Small intestine (tissue), 7 donors: Measurements from ENCODE around the gene OTOA. TPM values are rescaled to one million over a fixed set of nuclear protein-coding genes. Genes with fewer than 3 reads are reported as not detected.

ENCODE experiments used
- DNase-seq, 2 donors: peaks; one replicate each; pipeline versions ENCODE4 v3.0.0 to v3.0.0-alpha.2; 2013
- FAIRE-seq: peaks from 2 replicates; lab custom pipeline; 2012; peaks lifted over from hg19 to GRCh38; lab: Jason Lieb, UNC
- H3K27ac ChIP-seq, 3 donors: one replicate each; pipeline ENCODE4 v1.5.1; 2013; ENCODE audit warnings: low read length in 2 of 3, mild to moderate bottlenecking in 2 of 3, control low read depth in 1 of 3, inconsistent platforms in 1 of 3, low read depth in 1 of 3, moderate library complexity in 1 of 3
- H3K27me3 ChIP-seq, 3 donors: one replicate each; pipeline ENCODE4 v1.6.1; 2013; ENCODE audit warnings: low read length in 3 of 3, inconsistent platforms in 1 of 3; ENCODE audit not compliant: control insufficient read depth in 3 of 3, insufficient read depth in 3 of 3
- H3K36me3 ChIP-seq, 3 donors: one replicate each; pipeline ENCODE4 v1.6.1; 2013; ENCODE audit warnings: low read length in 3 of 3, inconsistent platforms in 1 of 3, low read depth in 1 of 3, mild to moderate bottlenecking in 1 of 3, moderate library complexity in 1 of 3; ENCODE audit not compliant: control insufficient read depth in 3 of 3, insufficient read depth in 2 of 3
- H3K4me1 ChIP-seq, 3 donors: one replicate each; pipeline ENCODE4 v1.6.1; 2013; ENCODE audit warnings: low read length in 2 of 3, inconsistent platforms in 1 of 3, low read depth in 1 of 3, mild to moderate bottlenecking in 1 of 3, moderate library complexity in 1 of 3; ENCODE audit not compliant: control insufficient read depth in 3 of 3, insufficient read depth in 2 of 3
- H3K4me3 ChIP-seq, 3 donors: one replicate each; pipeline ENCODE4 v1.5.1; 2013; ENCODE audit warnings: low read length in 3 of 3, control low read depth in 1 of 3, inconsistent platforms in 1 of 3, low read depth in 1 of 3, mild to moderate bottlenecking in 1 of 3, moderate library complexity in 1 of 3
- H3K9me3 ChIP-seq, 2 donors: one replicate each; pipeline ENCODE4 v1.6.1; 2013; ENCODE audit warnings: low read depth in 1 of 2, low read length in 1 of 2; ENCODE audit not compliant: control insufficient read depth in 2 of 2, insufficient read depth in 1 of 2
- WGBS, 3 donors: extraction: QIAGEN DNeasy Blood & Tissue Kit; methylation state at CpG; one replicate each; pipeline ENCODE4 v1.1.7; 2013; 5-methylcytosine and 5-hydroxymethylcytosine counted together
- polyA plus RNA-seq, 4 donors: library from polyadenylated mRNA; stranded (reverse) in 3 of 4; unstranded in 1 of 4; fragments of 200-250 nt in 3 of 4; fragments of 120-200 nt in 1 of 4; gene quantifications; one replicate each; pipeline versions ENCODE4 v1.2.1 to v1.2.3, GENCODE V29; 2013
- donor health status: healthy with polysubstance abuse.
- donor health status: control.
- donor health status: control.
- donor health status: Bipolar disorder and iron deficiency.
- donor health status: healthy.

Gene OTOA
- polyA plus RNA-seq, 4 donors, result 0.03 to 0.27 (median 0.09) TPM; not detected in 1

DNA sequence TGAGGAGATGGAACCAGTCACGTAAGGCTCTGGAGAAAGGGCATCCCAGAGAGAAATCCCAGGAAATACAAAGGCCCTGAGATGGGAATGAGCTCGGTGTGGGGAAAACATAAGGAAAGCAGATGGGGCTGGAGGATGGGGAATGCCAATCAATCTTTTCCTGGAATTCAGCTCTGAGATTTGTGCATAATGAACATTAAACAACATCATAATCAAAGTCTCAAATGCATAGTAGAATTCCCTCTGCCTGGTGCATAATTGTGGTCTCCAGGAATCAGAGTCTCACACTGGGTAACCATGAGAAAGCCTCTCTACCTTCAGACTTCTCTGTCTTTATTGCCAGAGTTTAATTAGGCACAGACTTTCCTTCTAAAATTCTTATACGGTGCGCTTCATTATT is 30.8 kb downstream of the OTOA start:
- Histone ChIP-seq H3K27ac (no peak overlapping the region), H3K9me3 (no peaks in the 10 kb centered on the region), H3K27me3 (no peaks in the 10 kb centered on the region), H3K36me3 (no peaks in the 10 kb centered on the region), H3K4me1 (no peaks in the 10 kb centered on the region), H3K4me3 (no peak overlapping the region)
- DNase-seq, result no peak
- FAIRE-seq, result no peak
- WGBS, 3 donors, result 86 to 97% (median 91%) methylated on average over 4 of the region's 4 CpGs

DNA sequence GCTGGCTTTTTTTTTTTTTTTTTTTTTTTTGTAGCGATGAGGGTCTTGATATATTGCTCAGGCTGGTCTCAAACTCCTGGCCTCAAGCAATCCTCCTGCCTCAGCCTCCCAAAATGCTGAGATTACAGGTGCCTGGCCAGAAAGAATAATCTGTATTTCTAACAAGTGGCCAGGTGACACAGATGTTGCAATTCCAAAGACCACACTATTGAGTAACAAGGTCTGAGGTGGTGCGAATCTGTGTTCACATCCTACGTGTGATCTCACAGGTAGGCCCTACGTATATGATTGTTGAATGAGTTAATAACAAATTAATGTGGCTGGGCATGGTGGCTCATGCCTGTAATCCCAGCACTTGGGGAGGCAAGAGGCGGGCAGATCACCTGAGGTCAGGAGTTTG is 33.3 kb downstream of the OTOA start:
- no peak overlapping the region for H3K27ac ChIP-seq
- H3K27me3 ChIP-seq, result no peaks in the 10 kb centered on the region
- DNase-seq (no peak), FAIRE-seq (no peak)
- H3K4me1 ChIP-seq, result no peaks in the 10 kb centered on the region
- WGBS, 3 donors, result 88 to 91% (median 89%) methylated on average over 5 of the region's 5 CpGs
- H3K36me3 ChIP-seq, result no peaks in the 10 kb centered on the region
- H3K4me3 ChIP-seq, result no peak overlapping the region
- H3K9me3 ChIP-seq, result peaks cover 0 to 5% of the 10 kb centered on the region in 2 donors

DNA sequence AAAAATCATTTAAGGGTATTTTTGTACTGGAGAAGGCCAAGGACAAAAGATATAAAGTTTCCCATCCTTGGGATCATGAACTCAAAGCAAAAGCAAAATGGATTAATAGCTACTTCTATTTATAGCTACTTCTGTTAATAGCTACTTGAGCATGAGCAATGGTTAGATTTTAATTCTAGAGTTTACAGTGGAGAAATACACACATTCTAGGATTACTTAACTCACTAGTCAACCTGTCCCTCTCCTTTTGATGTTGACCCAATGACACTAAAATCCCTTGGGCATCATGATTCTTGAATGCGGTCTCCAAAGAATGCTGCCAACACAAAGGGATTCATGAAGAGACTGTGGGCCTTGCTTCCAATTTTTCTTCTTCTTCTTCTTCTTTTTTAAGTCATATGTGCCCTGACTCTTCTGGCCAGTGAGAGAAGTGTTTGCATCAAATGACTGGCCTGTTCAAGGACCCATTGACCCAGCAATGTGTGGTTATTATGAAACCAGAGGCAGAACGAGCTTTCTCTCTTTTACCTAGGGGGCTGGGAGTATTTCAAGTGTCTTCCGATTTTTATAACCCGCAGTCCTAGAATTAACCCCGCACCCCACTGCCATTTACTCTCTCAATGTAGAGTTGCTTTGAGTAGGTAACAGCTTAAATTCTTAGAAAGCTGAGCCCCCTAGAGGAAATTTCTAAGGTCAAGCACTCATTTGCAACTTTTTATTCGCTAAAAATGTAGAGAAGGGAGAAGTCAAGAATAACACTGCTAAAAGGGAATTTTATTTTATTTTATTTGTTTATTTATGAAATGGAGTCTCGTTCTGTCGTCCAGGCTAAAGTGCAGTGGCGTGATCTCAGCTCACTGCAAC is 34.6 kb downstream of the OTOA start:
- Histone ChIP-seq H3K4me1 (no peaks in the 10 kb centered on the region), H3K36me3 (no peaks in the 10 kb centered on the region), H3K4me3 (no peak overlapping the region), H3K27ac (no peak overlapping the region), H3K27me3 (no peaks in the 10 kb centered on the region), H3K9me3 (peaks cover 0 to 5% of the 10 kb centered on the region in 2 donors)
- FAIRE-seq (no peak), DNase-seq (no peak)
- 72 to 87% (median 75%) methylated on average over 9 of the region's 9 CpGs for WGBS, 3 donors

DNA sequence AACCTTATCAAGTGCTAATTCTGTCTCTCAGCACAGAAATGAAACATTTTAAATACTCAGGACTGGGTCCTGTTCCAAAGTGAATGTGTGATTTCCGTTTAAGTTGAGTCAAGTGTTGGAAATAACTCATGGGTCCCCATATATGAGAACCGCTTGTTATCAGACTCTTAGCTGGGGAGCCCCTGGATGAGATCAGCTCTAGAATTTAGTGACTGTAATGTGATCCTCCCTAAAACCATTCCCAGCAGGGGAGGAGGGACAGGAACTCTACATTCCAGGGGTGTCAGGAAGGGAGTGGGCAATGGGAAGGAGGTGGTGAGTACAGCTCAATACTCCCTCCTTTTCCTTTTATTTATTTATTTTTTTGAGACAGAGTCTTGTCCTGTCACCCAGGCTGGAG is 37.5 kb downstream of the OTOA start:
- no peaks in the 10 kb centered on the region for H3K27me3 ChIP-seq
- H3K36me3 ChIP-seq, result no peaks in the 10 kb centered on the region
- H3K4me1 ChIP-seq, result no peaks in the 10 kb centered on the region
- FAIRE-seq (no peak), DNase-seq (no peak)
- peaks cover 0 to 5% of the 10 kb centered on the region in 2 donors for H3K9me3 ChIP-seq
- no peak overlapping the region for H3K4me3 ChIP-seq
- no peak overlapping the region for H3K27ac ChIP-seq
- WGBS, 3 donors, result 27 to 75% (median 40%) methylated on average over 2 of the region's 2 CpGs

DNA sequence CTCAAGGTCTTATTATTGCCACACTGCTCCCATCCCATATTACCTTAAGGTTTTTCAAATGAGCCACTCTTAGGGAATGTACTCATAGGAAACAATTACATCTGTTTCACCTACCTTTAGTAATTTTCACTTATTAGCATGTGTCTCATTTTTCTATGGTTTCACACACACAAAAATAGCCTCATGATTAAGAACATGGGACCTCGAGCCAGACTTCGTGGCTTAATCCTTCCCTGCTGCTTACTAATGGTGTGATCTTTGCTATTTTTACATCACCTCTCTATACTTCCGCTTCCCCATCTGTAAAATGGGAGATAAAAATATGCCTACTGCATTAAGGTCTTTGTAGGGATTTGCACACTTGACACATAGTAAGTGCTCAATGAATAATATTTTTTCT is 38.5 kb downstream of the OTOA start:
- DNase-seq (no peak), FAIRE-seq (no peak)
- peaks cover 0 to 5% of the 10 kb centered on the region in 2 donors for H3K9me3 ChIP-seq
- H3K27ac ChIP-seq, result no peak overlapping the region
- H3K4me1 ChIP-seq, result no peaks in the 10 kb centered on the region
- no peaks in the 10 kb centered on the region for H3K27me3 ChIP-seq
- H3K36me3 ChIP-seq, result no peaks in the 10 kb centered on the region
- no peak overlapping the region for H3K4me3 ChIP-seq
- WGBS, 3 donors, result 71 to 86% (median 77%) methylated on average over 3 of the region's 3 CpGs

DNA sequence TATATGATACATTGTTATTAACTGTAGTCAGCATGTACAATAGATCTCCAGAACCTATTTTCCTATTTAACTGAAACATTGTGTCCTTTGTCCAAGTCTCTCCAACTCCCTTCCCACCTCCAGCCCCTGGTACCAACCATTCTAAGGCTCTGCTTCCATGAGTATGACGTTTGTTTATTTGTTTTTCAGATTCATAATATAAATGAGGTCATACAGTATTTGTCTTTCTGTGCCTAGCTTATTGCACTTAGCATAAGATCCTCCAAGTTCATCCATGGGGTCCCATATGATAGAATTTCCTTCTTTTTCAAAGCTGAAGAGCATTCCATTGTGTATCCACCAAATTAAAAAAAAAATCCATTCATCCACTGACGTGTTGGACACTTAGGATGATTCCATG is 39.4 kb downstream of the OTOA start:
- H3K4me3 ChIP-seq, result no peak overlapping the region
- no peak for FAIRE-seq
- no peaks in the 10 kb centered on the region for H3K4me1 ChIP-seq
- H3K27ac ChIP-seq, result no peak overlapping the region
- H3K36me3 ChIP-seq, result no peaks in the 10 kb centered on the region
- H3K27me3 ChIP-seq, result no peaks in the 10 kb centered on the region
- H3K9me3 ChIP-seq, result peaks cover 0 to 5% of the 10 kb centered on the region in 2 donors
- 29 to 52% (median 33%) methylated on average over 2 of the region's 2 CpGs for WGBS, 3 donors
- DNase-seq, result no peak

DNA sequence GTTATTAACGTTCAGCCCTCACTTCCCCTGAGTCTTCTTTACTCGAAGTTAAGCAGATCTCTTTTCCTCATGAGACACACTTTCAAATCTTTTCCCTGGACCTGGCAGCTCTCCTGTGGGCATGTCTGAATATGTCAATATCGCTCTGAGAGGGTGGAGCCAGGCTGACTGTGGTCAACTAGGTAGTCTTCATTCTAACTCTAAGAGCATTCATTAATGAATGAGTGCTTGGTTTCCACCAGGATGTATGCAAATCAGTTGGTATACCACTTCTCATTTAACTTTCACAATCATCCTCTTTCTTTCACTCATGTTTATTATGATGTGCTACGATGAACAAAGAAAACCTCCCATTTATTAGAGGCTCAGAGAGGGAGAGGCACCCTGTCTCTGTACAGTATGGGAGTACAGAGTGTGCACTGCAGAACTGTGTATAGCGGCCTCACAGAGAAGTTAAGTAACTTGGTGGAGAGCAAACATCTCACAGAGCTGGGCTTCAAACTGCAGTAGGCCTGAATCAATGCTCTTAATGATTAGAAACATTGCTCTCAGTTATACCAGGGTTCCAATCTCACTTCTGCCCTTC is 39.9 kb downstream of the OTOA start:
- H3K36me3 ChIP-seq, result no peaks in the 10 kb centered on the region
- DNase-seq, result no peak
- FAIRE-seq, result no peak
- peaks cover 0 to 5% of the 10 kb centered on the region in 2 donors for H3K9me3 ChIP-seq
- WGBS, 3 donors, result 65 to 71% (median 68%) methylated on average over 5 of the region's 5 CpGs
- no peaks in the 10 kb centered on the region for H3K27me3 ChIP-seq
- no peak overlapping the region for H3K4me3 ChIP-seq
- H3K27ac ChIP-seq, result no peak overlapping the region
- H3K4me1 ChIP-seq, result no peaks in the 10 kb centered on the region

DNA sequence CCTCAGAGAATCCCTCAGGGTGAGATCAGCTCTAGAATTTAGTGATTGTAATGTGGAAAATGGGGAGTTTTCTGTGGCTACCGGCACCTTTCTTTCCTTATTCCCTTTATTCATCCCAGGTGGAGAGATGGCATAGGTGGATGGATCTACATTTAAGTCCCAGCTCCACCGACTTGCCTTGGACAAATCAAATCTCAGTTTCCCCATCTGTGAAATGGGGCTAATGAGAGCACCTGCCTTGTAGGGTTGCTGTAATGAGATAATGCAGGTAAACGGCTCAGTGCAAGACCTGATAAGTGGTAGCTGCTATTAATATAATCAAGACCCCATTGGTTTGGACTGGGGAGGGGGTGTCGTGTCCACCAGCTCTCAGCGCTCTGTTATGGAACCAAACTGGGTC is 40.5 kb downstream of the OTOA start:
- FAIRE-seq, result no peak
- H3K9me3 ChIP-seq, result peaks cover 0 to 5% of the 10 kb centered on the region in 2 donors
- no peaks in the 10 kb centered on the region for H3K27me3 ChIP-seq
- 78 to 88% (median 83%) methylated on average over 5 of the region's 5 CpGs for WGBS, 3 donors
- no peak overlapping the region for H3K4me3 ChIP-seq
- no peaks in the 10 kb centered on the region for H3K4me1 ChIP-seq
- no peak overlapping the region for H3K27ac ChIP-seq
- no peak for DNase-seq
- no peaks in the 10 kb centered on the region for H3K36me3 ChIP-seq
